ENCODE data around the gene LHX1. TPM values are rescaled to one million over a fixed set of nuclear protein-coding genes. Genes with fewer than 3 reads are reported as not detected.

The LHX1 gene
- total RNA-seq, 2 donors from 2014 or later, result not detected

DNA sequence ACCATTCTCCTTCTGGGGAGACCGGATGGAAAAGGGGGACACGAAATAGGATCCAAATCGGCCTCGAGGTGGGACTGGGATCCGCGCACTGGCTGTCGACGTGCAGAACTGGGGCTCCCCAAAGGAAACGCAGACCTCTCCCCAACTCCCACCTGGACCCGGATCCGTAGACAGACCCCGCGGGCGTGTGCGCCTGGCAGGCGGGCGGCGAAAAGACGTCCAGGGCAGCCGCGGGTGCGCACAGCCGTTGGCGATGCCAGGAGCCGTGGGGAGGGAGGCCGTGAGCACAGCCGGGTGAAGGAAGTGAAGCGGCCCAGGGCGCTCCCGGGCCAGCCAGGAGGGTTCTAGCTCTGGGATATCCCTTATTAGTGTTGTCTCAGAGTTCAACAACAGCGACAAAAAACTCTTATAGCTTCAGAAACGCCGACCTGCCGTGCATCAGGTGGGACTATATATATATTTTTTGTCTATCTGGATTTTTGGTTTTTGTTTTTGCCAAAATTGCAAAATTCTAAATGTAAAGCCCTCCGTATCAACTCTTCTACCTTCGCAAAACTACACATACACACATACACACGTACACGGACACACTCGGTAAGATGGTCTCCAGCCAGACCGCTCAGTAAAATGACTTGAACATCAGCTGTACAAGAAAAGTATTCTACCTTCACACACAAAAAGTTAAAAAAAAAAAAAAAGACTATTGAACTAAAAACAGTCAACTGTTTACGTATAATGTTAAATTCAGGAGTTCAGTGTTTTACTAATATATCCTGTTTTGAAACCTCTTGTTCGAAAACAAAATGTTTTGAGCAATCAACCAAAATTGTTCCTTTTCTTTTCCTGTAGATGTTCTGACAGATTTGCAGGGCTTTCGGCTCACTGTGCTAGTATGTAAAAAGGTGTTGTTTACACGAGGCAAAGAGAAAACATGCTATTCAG is 6.2 kb downstream of the LHX1 start:
- H3K9me3 ChIP-seq, result no peaks in the 10 kb centered on the region
- no peak overlapping the region for H3K27ac ChIP-seq
- peaks cover 0 to 74% of the 10 kb centered on the region in 2 donors for H3K27me3 ChIP-seq
- 13 to 20% methylated on average over 25 to 43 of the region's 44 CpGs for WGBS, 2 donors
- no peaks in the 10 kb centered on the region for H3K36me3 ChIP-seq (replicated peaks in 1 of 2; ENCODE audit: insufficient read depth in 1 of 2, low read depth in 2 of 2)
- intact Hi-C loops (cut with DNase I), result no loop called here
- H3K4me1 ChIP-seq, result peaks cover 36% of the 10 kb centered on the region
- TF ChIP-seq, protein P1, sequence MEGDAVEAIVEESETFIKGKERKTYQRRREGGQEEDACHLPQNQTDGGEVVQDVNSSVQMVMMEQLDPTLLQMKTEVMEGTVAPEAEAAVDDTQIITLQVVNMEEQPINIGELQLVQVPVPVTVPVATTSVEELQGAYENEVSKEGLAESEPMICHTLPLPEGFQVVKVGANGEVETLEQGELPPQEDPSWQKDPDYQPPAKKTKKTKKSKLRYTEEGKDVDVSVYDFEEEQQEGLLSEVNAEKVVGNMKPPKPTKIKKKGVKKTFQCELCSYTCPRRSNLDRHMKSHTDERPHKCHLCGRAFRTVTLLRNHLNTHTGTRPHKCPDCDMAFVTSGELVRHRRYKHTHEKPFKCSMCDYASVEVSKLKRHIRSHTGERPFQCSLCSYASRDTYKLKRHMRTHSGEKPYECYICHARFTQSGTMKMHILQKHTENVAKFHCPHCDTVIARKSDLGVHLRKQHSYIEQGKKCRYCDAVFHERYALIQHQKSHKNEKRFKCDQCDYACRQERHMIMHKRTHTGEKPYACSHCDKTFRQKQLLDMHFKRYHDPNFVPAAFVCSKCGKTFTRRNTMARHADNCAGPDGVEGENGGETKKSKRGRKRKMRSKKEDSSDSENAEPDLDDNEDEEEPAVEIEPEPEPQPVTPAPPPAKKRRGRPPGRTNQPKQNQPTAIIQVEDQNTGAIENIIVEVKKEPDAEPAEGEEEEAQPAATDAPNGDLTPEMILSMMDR (IDR thresholded peaks at IDR 0.05), result no peak
- no peak for TF ChIP-seq POLR2A (IDR thresholded peaks at IDR 0.05)
- H3K4me3 ChIP-seq, result no peak overlapping the region
- no peak for DNase-seq
- ATAC-seq, result no peak

DNA sequence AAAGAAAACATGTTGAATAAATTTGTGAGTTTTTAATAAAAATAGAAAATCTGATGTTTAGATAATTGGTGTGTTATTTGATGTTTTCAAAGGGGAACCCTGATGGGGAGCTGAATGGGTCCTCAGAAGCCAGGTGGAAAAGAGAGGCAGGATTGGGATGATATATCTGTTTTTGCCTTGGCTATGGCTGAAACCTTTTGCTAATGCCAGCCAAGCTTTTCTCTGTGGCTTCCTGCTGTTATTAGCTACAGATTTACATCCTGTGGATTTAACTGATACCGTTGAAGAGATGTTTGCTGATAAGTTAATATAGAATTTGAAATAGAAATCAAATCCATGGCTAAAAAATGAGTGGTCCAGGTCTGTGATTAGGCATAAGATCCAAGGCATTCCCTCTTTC is 7.3 kb downstream of the LHX1 start:
- no peak overlapping the region for H3K27ac ChIP-seq
- ATAC-seq, result no peak

DNA sequence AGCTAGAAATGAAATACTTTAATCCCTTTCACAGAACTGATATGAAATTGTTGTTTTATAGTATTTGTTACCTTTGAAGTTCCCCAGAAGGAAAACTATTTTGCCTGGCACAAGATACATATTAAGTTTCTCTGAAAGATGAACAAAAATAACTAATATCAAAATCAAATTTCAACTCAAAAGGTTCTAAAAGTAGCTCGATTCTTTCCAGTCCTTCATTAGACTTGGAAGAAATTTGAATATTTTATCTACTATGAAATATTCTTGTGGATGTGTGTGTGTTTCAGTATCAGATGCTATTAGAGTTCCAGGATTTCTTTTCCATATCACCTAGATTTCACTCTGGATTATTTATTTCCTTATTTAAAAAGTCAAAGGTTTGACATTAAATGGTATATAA is 7.9 kb downstream of the LHX1 start:
- no peak overlapping the region for H3K4me3 ChIP-seq
- peaks cover 33% of the 10 kb centered on the region for H3K4me1 ChIP-seq
- no peak for DNase-seq
- TF ChIP-seq, protein P1 (IDR thresholded peaks at IDR 0.05), result no peak
- no peak for TF ChIP-seq POLR2A (IDR thresholded peaks at IDR 0.05)
- intact Hi-C loops (cut with DNase I), result no loop called here
- 37 to 41% methylated on average over 1 of the region's 1 CpG for WGBS, 2 donors
- ATAC-seq, result no peak
- no peaks in the 10 kb centered on the region for H3K36me3 ChIP-seq (replicated peaks in 1 of 2; ENCODE audit: insufficient read depth in 1 of 2, low read depth in 2 of 2)
- no peaks in the 10 kb centered on the region for H3K9me3 ChIP-seq
- peaks cover 0 to 60% of the 10 kb centered on the region in 2 donors for H3K27me3 ChIP-seq
- H3K27ac ChIP-seq, result no peak overlapping the region

More for the DNA sequence above, 7.3 kb downstream of the LHX1 start:
- H3K36me3 ChIP-seq (replicated peaks in 1 of 2; ENCODE audit: insufficient read depth in 1 of 2, low read depth in 2 of 2), result no peaks in the 10 kb centered on the region
- H3K27me3 ChIP-seq, result peaks cover 0 to 64% of the 10 kb centered on the region in 2 donors
- DNase-seq, result no peak
- intact Hi-C loops (cut with DNase I), result no loop called here
- H3K4me1 ChIP-seq, result peaks cover 28% of the 10 kb centered on the region
- H3K4me3 ChIP-seq, result no peak overlapping the region
- 3 to 5% methylated on average over 1 of the region's 1 CpG for WGBS, 2 donors
- no peak for TF ChIP-seq POLR2A (IDR thresholded peaks at IDR 0.05)
- TF ChIP-seq, protein P1 (IDR thresholded peaks at IDR 0.05), result no peak
- no peaks in the 10 kb centered on the region for H3K9me3 ChIP-seq

DNA sequence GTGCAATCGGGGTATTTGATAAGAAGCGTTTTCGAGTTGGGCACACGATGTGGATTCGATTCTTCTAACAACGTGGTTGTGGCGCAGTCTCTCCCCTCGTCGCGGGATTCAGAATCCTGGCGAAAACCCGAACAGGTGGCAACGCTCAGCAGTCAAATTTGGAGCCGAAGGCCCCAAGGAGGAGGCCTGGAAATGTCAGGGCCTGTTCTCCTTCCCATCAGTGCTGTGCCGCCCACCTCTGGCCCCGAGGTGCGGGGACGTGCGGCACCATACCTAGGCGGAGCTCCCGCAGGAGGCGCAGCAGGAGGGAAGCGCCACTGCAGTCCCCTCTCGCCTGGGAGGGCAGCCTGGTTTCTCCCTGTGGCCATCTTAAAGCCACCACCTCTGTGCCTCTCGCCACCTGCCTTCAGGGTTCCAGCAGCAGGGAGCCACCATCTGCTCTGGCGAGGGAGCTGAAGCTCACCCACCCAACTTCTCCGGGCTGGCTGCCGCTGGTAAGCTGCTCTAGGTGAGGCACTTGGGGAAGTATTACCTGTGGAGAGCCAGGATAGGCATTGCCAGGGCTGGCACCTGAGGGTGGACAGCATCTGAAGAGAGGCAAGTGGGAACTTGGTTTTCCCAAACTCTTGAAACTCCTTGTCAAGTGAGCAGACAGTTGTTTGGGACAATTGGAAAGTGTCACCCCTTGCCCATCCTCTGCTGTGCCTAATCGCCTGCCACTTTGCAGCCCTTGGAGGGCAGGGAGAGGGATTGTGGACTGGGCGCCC is 8.9 kb downstream of the LHX1 start:
- H3K27me3 ChIP-seq, result peaks cover 0 to 51% of the 10 kb centered on the region in 2 donors
- intact Hi-C loops (cut with DNase I), result no loop called here
- H3K36me3 ChIP-seq (replicated peaks in 1 of 2; ENCODE audit: insufficient read depth in 1 of 2, low read depth in 2 of 2), result no peaks in the 10 kb centered on the region
- ATAC-seq (no peak), DNase-seq (no peak)
- H3K4me3 ChIP-seq, result no peak overlapping the region
- H3K27ac ChIP-seq, result no peak overlapping the region
- H3K9me3 ChIP-seq, result no peaks in the 10 kb centered on the region
- peaks cover 43% of the 10 kb centered on the region for H3K4me1 ChIP-seq
- WGBS, 2 donors, result 11 to 13% methylated on average over 28 to 30 of the region's 30 CpGs
- TF ChIP-seq POLR2A (IDR thresholded peaks at IDR 0.05), result no peak
- TF ChIP-seq, protein P1 (IDR thresholded peaks at IDR 0.05), result no peak

Measured in body of pancreas (tissue), 4 donors.